SU-DHL-6 (cell line): ENCODE data around the gene TMEM258.

ENCODE experiments used
- H2AFZ ChIP-seq: fragments of 200-600 bp; sonication (generic); 2 replicates; pipeline ENCODE4 v1.6.1; 2014; ENCODE audit warnings: low read depth, mild to moderate bottlenecking, moderate library complexity, mixed read lengths, antibody characterized with exemption, low read length; ENCODE audit not compliant: severe bottlenecking
- H3F3A ChIP-seq: fragments of 200-600 bp; shearing (Covaris generic); 2 replicates; pipeline ENCODE4 v1.6.0; 2016; ENCODE audit warnings: antibody characterized with exemption, mild to moderate bottlenecking; ENCODE audit not compliant: insufficient read depth
- H3K27ac ChIP-seq: fragments of 200-600 bp; sonication (generic); 2 replicates; pipeline ENCODE4 v1.5.1; 2016; ENCODE audit warnings: low read depth, mild to moderate bottlenecking, low read length, moderate library complexity, mixed read lengths
- H3K27me3 ChIP-seq: fragments of 200-600 bp; sonication (generic), shearing (Covaris generic); 2 replicates; pipeline ENCODE4 v1.6.0; 2014; ENCODE audit warnings: mild to moderate bottlenecking, low read length
- H3K36me3 ChIP-seq: fragments of 200-600 bp; sonication (generic); 2 replicates; pipeline ENCODE4 v1.6.1; 2014; ENCODE audit warnings: mild to moderate bottlenecking, low read length, mixed read lengths
- H3K4me2 ChIP-seq: fragments of 300-600, 200-600 bp; shearing (Covaris generic), sonication (generic); 2 replicates; pipeline ENCODE4 v1.6.0; 2014; ENCODE audit warnings: low read length, low read depth, mild to moderate bottlenecking; ENCODE audit not compliant: poor library complexity, severe bottlenecking
- H3K4me3 ChIP-seq: fragments of 200-600 bp; sonication (generic); 2 replicates; pipeline ENCODE4 v1.5.1; 2014; ENCODE audit warnings: antibody characterized with exemption, low read length, mild to moderate bottlenecking, mixed read lengths; ENCODE audit not compliant: insufficient read depth, poor library complexity, severe bottlenecking
- H3K79me2 ChIP-seq: fragments of 200-600 bp; sonication (generic); 2 replicates; pipeline ENCODE4 v1.6.1; 2014; ENCODE audit warnings: mild to moderate bottlenecking, low read length, moderate library complexity; ENCODE audit not compliant: insufficient read depth
- H3K9ac ChIP-seq: fragments of 200-600 bp; sonication (generic); 2 replicates; pipeline ENCODE4 v1.7.0; 2014; ENCODE audit warnings: mild to moderate bottlenecking, low read length
- H3K9me2 ChIP-seq: fragments of 200-600 bp; sonication (generic); replicated peaks from 2 replicates; pipeline ENCODE4 v1.6.1; 2014; ENCODE audit warnings: low read length; ENCODE audit not compliant: insufficient read depth
- H3K9me3 ChIP-seq: fragments of 200-600 bp; sonication (generic); 2 replicates; pipeline ENCODE4 v1.6.1; 2014; ENCODE audit warnings: low read length, mixed read lengths; ENCODE audit not compliant: insufficient read depth
- H4K20me1 ChIP-seq: fragments of 200-600 bp; sonication (generic); 2 replicates; pipeline ENCODE4 v1.6.1; 2014; ENCODE audit warnings: low read depth, mild to moderate bottlenecking, antibody characterized with exemption, low read length, moderate library complexity, mixed read lengths
- CTCF ChIP-seq: fragments of 200-600 bp; sonication (generic); IDR thresholded peaks from one replicate; pipeline ENCODE4 v1.5.1; 2017; ENCODE audit warnings: antibody characterized with exemption, mild to moderate bottlenecking, low read length, moderate library complexity; ENCODE audit not compliant: insufficient read depth, poor library complexity, severe bottlenecking
- EZH2phosphoT487 ChIP-seq: fragments of 200-600 bp; sonication (generic), shearing (Covaris generic); conservative IDR thresholded peaks from 2 replicates; pipeline ENCODE4 v1.6.1; 2018; ENCODE audit warnings: mild to moderate bottlenecking, antibody characterized with exemption, low read length, moderate library complexity, mixed read lengths

Gene TMEM258

GRCh38 chr11:61803889-61804647 lies 11.7 kb upstream of the TMEM258 start:
- Histone ChIP-seq H3K9ac (no peak overlapping the region), H3F3A (peaks cover 25% of the 10 kb centered on the region), H4K20me1 (peaks cover 4% of the 10 kb centered on the region; the same call in 1 of the 2 replicates), H3K9me2 (no peaks in the 10 kb centered on the region), H3K27me3 (no peaks in the 10 kb centered on the region), H3K27ac (no peak overlapping the region), H3K36me3 (peaks cover 9% of the 10 kb centered on the region; the same call in 1 of the 2 replicates), H3K9me3 (no peaks in the 10 kb centered on the region), H3K4me2 (no peak overlapping the region), H3K79me2 (peaks cover 10% of the 10 kb centered on the region), H2AFZ (no peak overlapping the region), H3K4me3 (no peak overlapping the region)
- TF ChIP-seq EZH2phosphoT487 (no peak), CTCF (no peak)

GRCh38 chr11:61802605-61803004 lies 10.2 kb upstream of the TMEM258 start:
- Histone ChIP-seq H3K9me3 (no peaks in the 10 kb centered on the region), H3K27ac (no peak overlapping the region), H3F3A (peaks cover 27% of the 10 kb centered on the region), H3K4me3 (no peak overlapping the region), H3K27me3 (no peaks in the 10 kb centered on the region), H3K79me2 (peaks cover 25% of the 10 kb centered on the region), H3K4me2 (no peak overlapping the region), H3K36me3 (peaks cover 8% of the 10 kb centered on the region; the same call in 1 of the 2 replicates), H3K9me2 (no peaks in the 10 kb centered on the region), H3K9ac (no peak overlapping the region), H4K20me1 (peaks cover 4% of the 10 kb centered on the region; the same call in 1 of the 2 replicates), H2AFZ (no peak overlapping the region)
- TF ChIP-seq CTCF: no peak
- TF ChIP-seq EZH2phosphoT487: no peak

GRCh38 chr11:61800331-61801281 lies 8.2 kb upstream of the TMEM258 start:
- Histone ChIP-seq H3K9me3 (no peaks in the 10 kb centered on the region), H3K9me2 (no peaks in the 10 kb centered on the region), H3K79me2 (peaks cover 44% of the 10 kb centered on the region), H4K20me1 (peaks cover 4% of the 10 kb centered on the region; the same call in 1 of the 2 replicates), H3K4me3 (no peak overlapping the region), H3K27me3 (no peaks in the 10 kb centered on the region), H3K4me2 (no peak overlapping the region), H3K36me3 (peaks cover 11% of the 10 kb centered on the region; the same call in 1 of the 2 replicates), H3F3A (peaks cover 32% of the 10 kb centered on the region), H3K27ac (no peak overlapping the region; the same call in 1 of the 2 replicates), H3K9ac (no peak overlapping the region), H2AFZ (no peak overlapping the region)
- TF ChIP-seq EZH2phosphoT487 (no peak), CTCF (no peak)
